Hematopoietic multipotent progenitor cell (in vitro differentiated cells): ENCODE results near the gene CTSV. TPM values are rescaled to one million over a fixed set of nuclear protein-coding genes. Genes with fewer than 3 reads are reported as not detected.

Source experiments
- total RNA-seq: library from RNA; depleted of rRNA; stranded (reverse); fragments of >200 nt; gene quantifications from one replicate; pipeline ENCODE4 v1.2.3, GENCODE V29; 2012

Gene CTSV
- total RNA-seq, 1 donor, result under 0.01 TPM

Other genes starting within 250 kb of the CTSV start
- gene ZNF782, start 184.6 kb downstream of the CTSV start, total RNA-seq, result 4.8 TPM
- gene NUTM2G, start 110.3 kb downstream of the CTSV start, total RNA-seq, result not detected